K562 (cell line): ENCODE results near the gene HBB. TPM values are rescaled to one million over a fixed set of nuclear protein-coding genes. Genes with fewer than 3 reads are reported as not detected.
A peak's percentile ranks its signal among the peaks of the same experiment; 100 is the strongest.

Experiments used
- FUS ChIP-seq: fragments of 200-400 bp; formaldehyde crosslinking; optimal IDR thresholded peaks from 2 replicates; pipeline ENCODE3; 2017; ENCODE audit warnings: low read depth, low read length
- GTF2B ChIP-seq: IDR thresholded peaks from 2 replicates; pipeline ENCODE4 v1.6.1; 2011; ENCODE audit not compliant: insufficient read length; ENCODE audit errors: extremely low read depth
- MTA2 ChIP-seq: fragments of 450-650 bp; IDR thresholded peaks from 2 replicates; pipeline ENCODE4 v1.6.1; 2016; ENCODE audit warnings: low read depth
- NCOA6 ChIP-seq: fragments of 450-650 bp; IDR thresholded peaks from 2 replicates; pipeline ENCODE4 v1.6.1; 2017; ENCODE audit warnings: mild to moderate bottlenecking
- NR3C1 ChIP-seq: sonication (generic); formaldehyde crosslinking; IDR thresholded peaks from 2 replicates; pipeline ENCODE4 v1.8.1; 2022; ENCODE audit warnings: missing genetic modification reagents
- RBBP5 ChIP-seq: fragments of 200-600 bp; sonication (generic); IDR thresholded peaks from 2 replicates; pipeline ENCODE4 v1.6.1; 2012; ENCODE audit warnings: borderline replicate concordance, mild to moderate bottlenecking, low read length, control low read depth, inconsistent platforms; ENCODE audit not compliant: insufficient read depth, poor library complexity, severe bottlenecking
- RERE ChIP-seq: sonication (generic); formaldehyde crosslinking; IDR thresholded peaks from 2 replicates; pipeline ENCODE4 v1.8.0; 2023; ENCODE audit warnings: missing genetic modification reagents, mild to moderate bottlenecking, borderline replicate concordance
- SFPQ ChIP-seq: fragments of 200-400 bp; formaldehyde crosslinking; IDR thresholded peaks from 2 replicates; pipeline ENCODE4 v1.6.1; 2017; ENCODE audit warnings: mild to moderate bottlenecking, low read depth, low read length, moderate library complexity
- SMARCA4 ChIP-seq: fragments of 450-650 bp; IDR thresholded peaks from 2 replicates; pipeline ENCODE4 v1.6.1; 2016
- SMARCE1 ChIP-seq: fragments of 450-650 bp; IDR thresholded peaks from 2 replicates; pipeline ENCODE4 v1.7.1; 2016; ENCODE audit warnings: mild to moderate bottlenecking
- SNRNP70 ChIP-seq: fragments of 200-400 bp; formaldehyde crosslinking; optimal IDR thresholded peaks from 2 replicates; pipeline ENCODE3; 2017; ENCODE audit warnings: low read depth, low read length
- STAG1 ChIP-seq: sonication (generic); formaldehyde crosslinking; IDR thresholded peaks from 2 replicates; pipeline ENCODE4 v1.5.0; 2020; ENCODE audit warnings: missing genetic modification reagents, borderline replicate concordance
- SUPT5H ChIP-seq: fragments of 450-650 bp; IDR thresholded peaks from 2 replicates; pipeline ENCODE4 v1.6.1; 2016
- TCF3 ChIP-seq: sonication (generic); formaldehyde crosslinking; IDR thresholded peaks from 2 replicates; pipeline ENCODE4 v1.4.0; 2020; ENCODE audit warnings: mild to moderate bottlenecking, missing genetic modification reagents
- ZBTB17 ChIP-seq: fragments of 450-650 bp; formaldehyde crosslinking; IDR thresholded peaks from 2 replicates; pipeline ENCODE4 v1.4.0; 2020; ENCODE audit warnings: mild to moderate bottlenecking
- ZBTB43 ChIP-seq: sonication (generic); formaldehyde crosslinking; IDR thresholded peaks from 2 replicates; pipeline ENCODE4 v1.8.0; 2023; ENCODE audit warnings: mild to moderate bottlenecking, missing genetic modification reagents
- ZNF79 ChIP-seq: fragments of 250-450 bp; sonication (Bioruptor Pico); IDR thresholded peaks from 2 replicates; pipeline ENCODE4 v1.4.0; 2020; ENCODE audit warnings: low read depth, mild to moderate bottlenecking, moderate library complexity
- polyA plus RNA-seq, 8 experiments: library from polyadenylated mRNA; depleted of rRNA in 4 of 8; stranded (reverse) in 5 of 8; unstranded in 3 of 8; fragments of >200 nt; fragmentation: Nextera tagmentation in 2 of 8; fragmentation: Illumina TruSeq in 1 of 8; extraction: Ambion mirVana in 2 of 8; extraction: Trizol in 1 of 8; gene quantifications; 2 replicates each; pipeline versions ENCODE4 v1.2.1 to v1.2.3, GENCODE V29; 2011 to 2014; ENCODE audit warnings: inconsistent platforms in 1 of 8, missing spikeins in 1 of 8
- total RNA-seq, 7 experiments: library from RNA; depleted of rRNA in 6 of 7; stranded (reverse); fragments of >200 nt in 6 of 7; fragmentation: Illumina TruSeq in 2 of 7; extraction: Trizol in 2 of 7; gene quantifications; 2 replicates each; pipeline versions ENCODE4 v1.2.1 to v1.2.3, GENCODE V29; 2011 to 2021; ENCODE audit warnings: low replicate concordance in 1 of 7
- TF ChIP-seq, protein P1 (sequence below): sonication (generic); formaldehyde crosslinking; IDR thresholded peaks from 2 replicates; pipeline ENCODE4 v1.8.0; 2022; ENCODE audit warnings: mild to moderate bottlenecking, low read depth, missing genetic modification reagents

The HBB gene
- total and polyA plus RNA-seq, 9 of the 15 experiments (the other 6 are each of a cell fraction or from before 2014, with no cell fraction given): 0.33 to 3.4 (median 1.2) TPM; not detected in 2

DNA sequence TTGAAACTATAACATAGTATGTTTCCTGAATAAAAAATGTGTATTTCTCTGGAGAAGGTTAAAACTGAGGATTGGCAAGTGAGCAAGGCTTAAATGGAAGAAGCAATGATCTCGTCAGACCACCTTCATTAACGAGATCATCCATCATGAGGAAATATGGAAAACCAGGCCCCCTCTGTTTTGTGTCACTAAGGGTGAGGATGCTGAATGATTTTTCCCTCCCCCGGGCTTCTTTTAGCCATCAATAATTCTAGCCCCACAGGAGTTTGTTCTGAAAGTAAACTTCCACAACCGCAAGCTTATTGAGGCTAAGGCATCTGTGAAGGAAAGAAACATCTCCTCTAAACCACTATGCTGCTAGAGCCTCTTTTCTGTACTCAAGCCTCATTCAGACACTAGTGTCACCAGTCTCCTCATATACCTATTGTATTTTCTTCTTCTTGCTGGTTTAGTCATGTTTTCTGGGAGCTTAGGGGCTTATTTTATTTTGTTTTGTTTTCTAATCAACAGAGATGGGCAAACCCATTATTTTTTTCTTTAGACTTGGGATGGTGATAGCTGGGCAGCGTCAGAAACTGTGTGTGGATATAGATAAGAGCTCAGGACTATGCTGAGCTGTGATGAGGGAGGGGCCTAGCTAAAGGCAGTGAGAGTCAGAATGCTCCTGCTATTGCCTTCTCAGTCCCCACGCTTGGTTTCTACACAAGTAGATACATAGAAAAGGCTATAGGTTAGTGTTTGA is 48.7 kb upstream of the HBB start (continued):
- TF ChIP-seq SMARCE1: peak; percentile 92
- TF ChIP-seq SFPQ: no peak
- no peak for TF ChIP-seq STAG1 (CRISPR knock-in tag)
- no peak for TF ChIP-seq GTF2B
- TF ChIP-seq NCOA6: no peak
- no peak for TF ChIP-seq ZBTB17 (CRISPR knock-in tag)
- TF ChIP-seq TCF3 (CRISPR knock-in tag): peak; percentile 88
- TF ChIP-seq RERE (CRISPR knock-in tag): no peak
- no peak for TF ChIP-seq NR3C1 (CRISPR knock-in tag)
- peak; percentile 96 for TF ChIP-seq SMARCA4
- peak; percentile 49; the same call in 1 of the 2 replicates for TF ChIP-seq SUPT5H
- no peak for TF ChIP-seq ZBTB43 (CRISPR knock-in tag)
- no peak for TF ChIP-seq SNRNP70
- peak; percentile 83 for TF ChIP-seq MTA2
- no peak for TF ChIP-seq RBBP5
- TF ChIP-seq, protein P1, sequence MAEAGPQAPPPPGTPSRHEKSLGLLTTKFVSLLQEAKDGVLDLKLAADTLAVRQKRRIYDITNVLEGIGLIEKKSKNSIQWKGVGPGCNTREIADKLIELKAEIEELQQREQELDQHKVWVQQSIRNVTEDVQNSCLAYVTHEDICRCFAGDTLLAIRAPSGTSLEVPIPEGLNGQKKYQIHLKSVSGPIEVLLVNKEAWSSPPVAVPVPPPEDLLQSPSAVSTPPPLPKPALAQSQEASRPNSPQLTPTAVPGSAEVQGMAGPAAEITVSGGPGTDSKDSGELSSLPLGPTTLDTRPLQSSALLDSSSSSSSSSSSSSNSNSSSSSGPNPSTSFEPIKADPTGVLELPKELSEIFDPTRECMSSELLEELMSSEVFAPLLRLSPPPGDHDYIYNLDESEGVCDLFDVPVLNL (CRISPR knock-in tag): no peak
- no peak for TF ChIP-seq ZNF79 (CRISPR knock-in tag)
- no peak for TF ChIP-seq FUS
